IMR-90 (cell line): ENCODE results near the gene PTPN21.

Source experiments
- MXI1 ChIP-seq: IDR thresholded peaks from 2 replicates; pipeline ENCODE4 v1.6.1; 2012; ENCODE audit warnings: low read depth, mild to moderate bottlenecking, low read length, moderate library complexity, borderline replicate concordance
- POLR2A ChIP-seq: IDR thresholded peaks from 2 replicates; pipeline ENCODE4 v1.6.1; 2012; ENCODE audit warnings: mild to moderate bottlenecking, low read depth, low read length

DNA sequence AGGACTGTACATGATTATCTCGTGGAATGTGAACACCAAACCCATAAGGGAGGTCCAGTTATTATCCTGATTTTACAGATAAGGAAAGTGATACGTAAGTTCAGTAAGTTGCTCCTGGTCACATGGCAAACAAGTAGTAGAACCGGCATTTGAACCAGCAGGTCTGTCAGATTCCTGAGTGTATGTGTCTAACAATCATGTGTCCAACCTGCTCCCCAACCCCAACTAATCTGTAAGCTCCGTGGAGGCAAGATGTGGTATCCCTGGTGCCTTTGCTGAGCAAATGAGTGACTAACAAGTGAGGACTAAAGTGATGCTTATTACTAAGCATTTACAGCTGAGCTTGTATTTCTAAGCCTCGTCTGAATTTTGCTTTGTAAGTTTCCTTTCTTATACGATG lies 65.9 kb downstream of the PTPN21 start:
- TF ChIP-seq POLR2A: no peak
- TF ChIP-seq MXI1: no peak
